Glutamatergic neuron (in vitro differentiated cells): ENCODE results near the gene SMOC2. TPM values are rescaled to one million over a fixed set of nuclear protein-coding genes. Genes with fewer than 3 reads are reported as not detected.

Experiments used
- DNase-seq: peaks from one replicate; pipeline ENCODE4 v3.0.0; 2022
- H3K27ac Mint-ChIP-seq: one replicate; pipeline ENCODE4 v1.8.0; 2020; ENCODE audit warnings: mild to moderate bottlenecking, mixed read lengths, inconsistent platforms; ENCODE audit not compliant: unreplicated experiment
- H3K27me3 Mint-ChIP-seq: one replicate; pipeline ENCODE4 v1.8.0; 2020; ENCODE audit warnings: mild to moderate bottlenecking, moderate library complexity, mixed read lengths, inconsistent platforms; ENCODE audit not compliant: unreplicated experiment
- H3K36me3 Mint-ChIP-seq: one replicate; pipeline ENCODE4 v1.8.0; 2020; ENCODE audit warnings: mild to moderate bottlenecking, mixed read lengths, inconsistent platforms; ENCODE audit not compliant: unreplicated experiment
- H3K4me1 Mint-ChIP-seq: one replicate; pipeline ENCODE4 v1.8.0; 2020; ENCODE audit warnings: mild to moderate bottlenecking, low read depth, mixed read lengths, inconsistent platforms; ENCODE audit not compliant: unreplicated experiment
- H3K4me3 Mint-ChIP-seq: one replicate; pipeline ENCODE4 v1.8.0; 2020; ENCODE audit warnings: mild to moderate bottlenecking, mixed read lengths, inconsistent platforms; ENCODE audit not compliant: unreplicated experiment
- H3K9me3 Mint-ChIP-seq: one replicate; pipeline ENCODE4 v1.8.0; 2020; ENCODE audit warnings: mild to moderate bottlenecking, moderate library complexity, mixed read lengths, inconsistent platforms; ENCODE audit not compliant: unreplicated experiment
- CTCF ChIP-seq: fragments of 200-600 bp; sonication (generic); IDR thresholded peaks from one replicate; pipeline ENCODE4 v1.5.0; 2021; ENCODE audit not compliant: partially characterized antibody, unreplicated experiment
- total RNA-seq: library from RNA; stranded (reverse); fragmentation: NEBNext Ultra II Directional; extraction: Animal tissue kit (Norgen Biotek cat#: 25700); gene quantifications from one replicate; pipeline ENCODE4 v1.2.1, GENCODE V29; 2021; ENCODE audit not compliant: unreplicated experiment

The SMOC2 gene
- total RNA-seq, 1 donor from 2014 or later = 0.44 TPM

GRCh38 chr6:168420706-168421105 is 20.3 kb upstream of the SMOC2 start:
- H3K9me3 Mint-ChIP-seq = peaks cover 2% of the 10 kb centered on the region
- no peak for DNase-seq
- H3K36me3 Mint-ChIP-seq = no peaks in the 10 kb centered on the region
- H3K27ac Mint-ChIP-seq = no peak overlapping the region
- peaks cover 14% of the 10 kb centered on the region for H3K4me1 Mint-ChIP-seq
- no peaks in the 10 kb centered on the region for H3K27me3 Mint-ChIP-seq
- TF ChIP-seq CTCF = no peak
- no peak overlapping the region for H3K4me3 Mint-ChIP-seq

DNA sequence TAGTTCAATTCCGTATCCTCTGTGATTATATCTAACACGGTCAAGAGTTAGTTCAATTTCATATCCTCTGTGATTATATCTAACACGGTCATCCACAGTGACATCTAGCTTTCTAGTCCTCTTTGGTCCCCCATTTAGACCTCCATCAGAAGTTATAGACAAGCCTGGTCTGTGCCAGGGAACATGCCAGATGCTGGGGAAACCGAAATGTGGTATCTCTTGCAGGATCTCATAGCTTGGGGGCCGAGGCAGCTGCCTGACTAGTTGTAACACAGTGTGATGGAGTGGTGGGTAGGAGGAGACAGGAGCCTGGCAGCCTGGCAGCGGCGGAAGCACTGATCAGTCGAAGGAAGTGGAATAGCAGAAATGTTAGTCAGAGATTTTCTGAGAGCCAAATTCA is 13.8 kb upstream of the SMOC2 start:
- H3K9me3 Mint-ChIP-seq = no peaks in the 10 kb centered on the region
- H3K36me3 Mint-ChIP-seq = no peaks in the 10 kb centered on the region
- no peak for DNase-seq
- no peak for TF ChIP-seq CTCF
- H3K4me3 Mint-ChIP-seq = no peak overlapping the region
- no peak overlapping the region for H3K27ac Mint-ChIP-seq
- no peaks in the 10 kb centered on the region for H3K4me1 Mint-ChIP-seq
- no peaks in the 10 kb centered on the region for H3K27me3 Mint-ChIP-seq

- Mint-ChIP-seq H3K9me3 (peaks cover 3% of the 10 kb centered on the region), H3K4me3 (no peak overlapping the region), H3K27ac (no peak overlapping the region), H3K36me3 (no peaks in the 10 kb centered on the region), H3K27me3 (no peaks in the 10 kb centered on the region), H3K4me1 (no peaks in the 10 kb centered on the region)
- DNase-seq = no peak
- no peak for TF ChIP-seq CTCF
These were observed 12.7 kb upstream of the SMOC2 start for GRCh38 chr6:168428052-168428826.

GRCh38 chr6:168428863-168429262 is 12.1 kb upstream of the SMOC2 start:
- no peaks in the 10 kb centered on the region for H3K4me1 Mint-ChIP-seq
- H3K27me3 Mint-ChIP-seq = no peaks in the 10 kb centered on the region
- H3K27ac Mint-ChIP-seq = no peak overlapping the region
- H3K4me3 Mint-ChIP-seq = no peak overlapping the region
- peaks cover 3% of the 10 kb centered on the region for H3K9me3 Mint-ChIP-seq
- H3K36me3 Mint-ChIP-seq = no peaks in the 10 kb centered on the region
- TF ChIP-seq CTCF = no peak
- no peak for DNase-seq

- Mint-ChIP-seq H3K4me1 (no peaks in the 10 kb centered on the region), H3K36me3 (no peaks in the 10 kb centered on the region), H3K27me3 (no peaks in the 10 kb centered on the region), H3K9me3 (peaks cover 3% of the 10 kb centered on the region), H3K27ac (no peak overlapping the region), H3K4me3 (no peak overlapping the region)
- TF ChIP-seq CTCF = no peak
- DNase-seq = no peak
These were observed 8.8 kb upstream of the SMOC2 start for GRCh38 chr6:168432196-168432595.
